ENCODE results near the gene ANKRD24.
A peak's percentile ranks its signal among the peaks of the same experiment; 100 is the strongest.

The ANKRD24 gene

GRCh38 chr19:4178990-4179389, 3.5 kb upstream of the ANKRD24 start:
- H2BK120ac ChIP-seq (ENCODE audit: low read depth, low read length) = no peak overlapping the region
- no CpG with 5 or more reads among the region's 18 CpGs for WGBS, 2 donors (ENCODE audit: extremely low coverage in 2 of 2, insufficient read length in 2 of 2, insufficient replicate concordance in 1 of 2)

DNA sequence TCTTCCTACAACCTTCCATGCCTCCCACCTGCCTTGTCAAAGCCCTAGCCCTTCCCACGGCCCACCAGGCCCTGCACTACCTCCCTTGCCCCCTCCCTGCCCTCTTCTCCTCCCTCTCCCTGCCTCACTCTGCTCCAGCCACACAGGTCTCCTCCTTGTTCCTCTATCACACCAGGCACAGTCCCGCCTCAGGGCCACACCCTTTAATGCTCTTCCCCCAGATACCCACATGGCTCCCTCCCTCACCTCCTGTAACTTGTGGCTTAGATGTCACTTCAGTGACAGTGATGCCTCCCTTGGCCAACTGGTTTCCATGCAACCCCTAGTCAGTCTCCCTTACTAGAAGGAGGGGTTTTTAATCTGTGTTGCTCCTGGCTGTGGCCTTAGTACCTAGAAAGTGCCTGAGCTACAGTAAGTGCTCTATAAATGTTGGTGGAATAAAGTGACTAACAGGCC, 1.4 kb upstream of the ANKRD24 start:
- Histone ChIP-seq H2AK5ac (ENCODE audit: low read depth, low read length) (no peak overlapping the region), H3K36me3 (replicated peaks in 1 of 2; ENCODE audit: control insufficient read depth in 2 of 2, insufficient read depth in 2 of 2, low read length in 2 of 2) (peaks cover 5 to 35% of the 10 kb centered on the region in 2 donors), H3K4me1 (ENCODE audit: control insufficient read depth in 2 of 2, insufficient read depth in 1 of 2, low read depth in 1 of 2, low read length in 2 of 2) (peaks cover 0 to 5% of the 10 kb centered on the region in 2 donors), H3K4me2 (ENCODE audit: insufficient read depth, low read length, poor library complexity, severe bottlenecking) (no peak overlapping the region), H3K79me1 (ENCODE audit: low read depth, low read length) (peaks cover 7% of the 10 kb centered on the region), H3K9ac (ENCODE audit: low read depth, low read length, poor library complexity) (no peak overlapping the region), H3K14ac (ENCODE audit: low read length) (no peak overlapping the region), H2BK5ac (ENCODE audit: low read length) (no peak overlapping the region), H3K4me3 (ENCODE audit: low read length in 2 of 2) (peak overlapping the region in 1 of 2 donors; percentile 88), H3K18ac (ENCODE audit: low read length) (no peak overlapping the region), H4K8ac (ENCODE audit: low read depth, low read length) (no peak overlapping the region), H3K27ac (replicated peaks; ENCODE audit: low read length) (no peak overlapping the region), H2BK15ac (ENCODE audit: low read length) (no peak overlapping the region), H3K9me3 (replicated peaks in 1 of 2; ENCODE audit: control insufficient read depth in 2 of 2, insufficient read depth in 1 of 2, low read depth in 1 of 2, low read length in 2 of 2) (no peaks in the 10 kb centered on the region), H3K4ac (ENCODE audit: low read length) (no peak overlapping the region), H2BK120ac (ENCODE audit: low read depth, low read length) (no peak overlapping the region), H3K23ac (ENCODE audit: low read depth, low read length, poor library complexity) (no peak overlapping the region), H2BK12ac (ENCODE audit: low read length) (no peak overlapping the region), H2AFZ (ENCODE audit: low read length) (no peak overlapping the region), H4K91ac (ENCODE audit: low read depth, low read length, poor library complexity) (no peak overlapping the region), H3K27me3 (ENCODE audit: control insufficient read depth in 3 of 3, insufficient read depth in 3 of 3, low read depth in 1 of 3, low read length in 3 of 3) (no peaks in the 10 kb centered on the region)
- no CpG with 5 or more reads among the region's 2 CpGs for WGBS, 2 donors (ENCODE audit: extremely low coverage in 2 of 2, insufficient read length in 2 of 2, insufficient replicate concordance in 1 of 2)
- DNase-seq (ENCODE audit: low spot score) = no peak

More at GRCh38 chr19:4178990-4179389, 3.5 kb upstream of the ANKRD24 start:
- no peak overlapping the region for H3K18ac ChIP-seq (ENCODE audit: low read length)
- H3K4ac ChIP-seq (ENCODE audit: low read length) = no peak overlapping the region
- H3K23ac ChIP-seq (ENCODE audit: low read depth, low read length, poor library complexity) = no peak overlapping the region
- H2BK15ac ChIP-seq (ENCODE audit: low read length) = no peak overlapping the region
- H3K4me3 ChIP-seq (ENCODE audit: low read length in 2 of 2) = no peak overlapping the region
- no peak overlapping the region for H3K14ac ChIP-seq (ENCODE audit: low read length)
- H2AK5ac ChIP-seq (ENCODE audit: low read depth, low read length) = no peak overlapping the region
- no peak for DNase-seq (ENCODE audit: low spot score)
- H3K9me3 ChIP-seq (replicated peaks in 1 of 2; ENCODE audit: control insufficient read depth in 2 of 2, insufficient read depth in 1 of 2, low read depth in 1 of 2, low read length in 2 of 2) = no peaks in the 10 kb centered on the region
- no peak overlapping the region for H2AFZ ChIP-seq (ENCODE audit: low read length)
- no peak overlapping the region for H2BK12ac ChIP-seq (ENCODE audit: low read length)
- peaks cover 7% of the 10 kb centered on the region for H3K79me1 ChIP-seq (ENCODE audit: low read depth, low read length)
- peaks cover 0 to 4% of the 10 kb centered on the region in 2 donors for H3K4me1 ChIP-seq (ENCODE audit: control insufficient read depth in 2 of 2, insufficient read depth in 1 of 2, low read depth in 1 of 2, low read length in 2 of 2)
- H3K27ac ChIP-seq (replicated peaks; ENCODE audit: low read length) = no peak overlapping the region
- no peak overlapping the region for H4K91ac ChIP-seq (ENCODE audit: low read depth, low read length, poor library complexity)
- H3K27me3 ChIP-seq (ENCODE audit: control insufficient read depth in 3 of 3, insufficient read depth in 3 of 3, low read depth in 1 of 3, low read length in 3 of 3) = no peaks in the 10 kb centered on the region
- no peak overlapping the region for H3K4me2 ChIP-seq (ENCODE audit: insufficient read depth, low read length, poor library complexity, severe bottlenecking)
- H3K9ac ChIP-seq (ENCODE audit: low read depth, low read length, poor library complexity) = no peak overlapping the region
- no peak overlapping the region for H2BK5ac ChIP-seq (ENCODE audit: low read length)
- no peak overlapping the region for H4K8ac ChIP-seq (ENCODE audit: low read depth, low read length)
- H3K36me3 ChIP-seq (replicated peaks in 1 of 2; ENCODE audit: control insufficient read depth in 2 of 2, insufficient read depth in 2 of 2, low read length in 2 of 2) = peaks cover 5 to 45% of the 10 kb centered on the region in 2 donors

DNA sequence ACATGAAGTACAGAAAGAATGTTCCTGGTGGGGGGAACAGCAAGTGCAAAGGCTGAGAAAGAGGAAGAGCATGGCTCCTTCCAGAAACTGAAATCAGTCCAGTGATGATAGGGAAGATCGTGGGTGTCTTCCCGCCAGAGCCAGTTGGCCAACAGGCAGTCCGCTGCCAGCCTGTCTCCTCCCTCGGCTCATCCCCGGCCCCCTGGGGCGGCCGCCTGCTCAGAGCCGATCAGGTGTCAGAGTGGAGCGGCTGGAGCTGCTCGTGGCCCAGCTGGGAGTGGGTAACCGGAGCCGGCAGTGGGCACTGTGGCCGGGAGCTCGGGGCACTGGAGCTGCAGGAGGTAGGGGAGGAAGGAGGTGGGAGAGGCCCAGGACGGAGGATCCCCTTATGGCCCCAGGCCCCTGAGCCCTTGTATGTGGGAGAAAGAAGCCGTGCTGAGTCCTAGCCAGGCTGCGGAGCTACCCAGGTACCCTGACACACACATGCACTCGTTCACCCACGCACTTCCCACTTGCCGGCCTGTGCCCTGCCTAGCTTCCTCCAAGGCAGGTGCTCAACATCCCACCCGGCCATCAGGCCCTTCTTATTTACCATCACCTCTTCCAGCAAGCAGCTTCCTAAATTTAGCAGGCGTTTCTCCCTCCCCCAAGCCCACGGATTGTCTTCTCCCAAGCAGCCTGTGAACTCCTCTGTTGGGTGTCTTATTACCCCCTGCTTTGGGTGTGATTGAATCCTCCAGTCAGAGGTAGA, 1.7 kb downstream of the ANKRD24 start:
- Histone ChIP-seq H3K18ac (ENCODE audit: low read length) (no peak overlapping the region), H3K14ac (ENCODE audit: low read length) (no peak overlapping the region), H3K36me3 (replicated peaks in 1 of 2; ENCODE audit: control insufficient read depth in 2 of 2, insufficient read depth in 2 of 2, low read length in 2 of 2) (peaks cover 5 to 17% of the 10 kb centered on the region in 2 donors), H4K91ac (ENCODE audit: low read depth, low read length, poor library complexity) (no peak overlapping the region), H2AFZ (ENCODE audit: low read length) (no peak overlapping the region), H3K4ac (ENCODE audit: low read length) (no peak overlapping the region), H2BK5ac (ENCODE audit: low read length) (no peak overlapping the region), H2BK120ac (ENCODE audit: low read depth, low read length) (no peak overlapping the region), H3K4me1 (ENCODE audit: control insufficient read depth in 2 of 2, insufficient read depth in 1 of 2, low read depth in 1 of 2, low read length in 2 of 2) (peaks cover 0 to 7% of the 10 kb centered on the region in 2 donors), H3K27ac (replicated peaks; ENCODE audit: low read length) (no peak overlapping the region), H2AK5ac (ENCODE audit: low read depth, low read length) (peak overlapping the region; percentile 25), H3K4me3 (ENCODE audit: low read length in 2 of 2) (no peak overlapping the region), H2BK15ac (ENCODE audit: low read length) (no peak overlapping the region), H3K27me3 (ENCODE audit: control insufficient read depth in 3 of 3, insufficient read depth in 3 of 3, low read depth in 1 of 3, low read length in 3 of 3) (no peaks in the 10 kb centered on the region), H3K23ac (ENCODE audit: low read depth, low read length, poor library complexity) (peak overlapping the region; percentile 16), H3K79me1 (ENCODE audit: low read depth, low read length) (peaks cover 7% of the 10 kb centered on the region), H4K8ac (ENCODE audit: low read depth, low read length) (no peak overlapping the region), H2BK12ac (ENCODE audit: low read length) (no peak overlapping the region), H3K4me2 (ENCODE audit: insufficient read depth, low read length, poor library complexity, severe bottlenecking) (no peak overlapping the region), H3K9me3 (replicated peaks in 1 of 2; ENCODE audit: control insufficient read depth in 2 of 2, insufficient read depth in 1 of 2, low read depth in 1 of 2, low read length in 2 of 2) (no peaks in the 10 kb centered on the region), H3K9ac (ENCODE audit: low read depth, low read length, poor library complexity) (no peak overlapping the region)
- no CpG with 5 or more reads among the region's 23 CpGs for WGBS, 2 donors (ENCODE audit: extremely low coverage in 2 of 2, insufficient read length in 2 of 2, insufficient replicate concordance in 1 of 2)
- no peak for DNase-seq (ENCODE audit: low spot score)

- no peak overlapping the region for H2BK12ac ChIP-seq (ENCODE audit: low read length)
- no peak overlapping the region for H3K14ac ChIP-seq (ENCODE audit: low read length)
- no peaks in the 10 kb centered on the region for H3K27me3 ChIP-seq (ENCODE audit: control insufficient read depth in 3 of 3, insufficient read depth in 3 of 3, low read depth in 1 of 3, low read length in 3 of 3)
- H4K91ac ChIP-seq (ENCODE audit: low read depth, low read length, poor library complexity) = no peak overlapping the region
- H3K36me3 ChIP-seq (replicated peaks in 1 of 2; ENCODE audit: control insufficient read depth in 2 of 2, insufficient read depth in 2 of 2, low read length in 2 of 2) = peaks cover 5 to 10% of the 10 kb centered on the region in 2 donors
- H3K23ac ChIP-seq (ENCODE audit: low read depth, low read length, poor library complexity) = no peak overlapping the region
- no peak overlapping the region for H3K9ac ChIP-seq (ENCODE audit: low read depth, low read length, poor library complexity)
- no peaks in the 10 kb centered on the region for H3K9me3 ChIP-seq (replicated peaks in 1 of 2; ENCODE audit: control insufficient read depth in 2 of 2, insufficient read depth in 1 of 2, low read depth in 1 of 2, low read length in 2 of 2)
- H3K79me1 ChIP-seq (ENCODE audit: low read depth, low read length) = peaks cover 7% of the 10 kb centered on the region
- no peak overlapping the region for H3K4me2 ChIP-seq (ENCODE audit: insufficient read depth, low read length, poor library complexity, severe bottlenecking)
- DNase-seq (ENCODE audit: low spot score) = no peak
- H3K4me1 ChIP-seq (ENCODE audit: control insufficient read depth in 2 of 2, insufficient read depth in 1 of 2, low read depth in 1 of 2, low read length in 2 of 2) = peaks cover 0 to 7% of the 10 kb centered on the region in 2 donors
- 100% methylated on average over 2 of the region's 2 CpGs; no CpG with 5 or more reads in 1 of the 2 donors for WGBS, 2 donors (ENCODE audit: extremely low coverage in 2 of 2, insufficient read length in 2 of 2, insufficient replicate concordance in 1 of 2)
- H2AK5ac ChIP-seq (ENCODE audit: low read depth, low read length) = no peak overlapping the region
- H3K27ac ChIP-seq (replicated peaks; ENCODE audit: low read length) = no peak overlapping the region
- H2BK15ac ChIP-seq (ENCODE audit: low read length) = no peak overlapping the region
- H3K4ac ChIP-seq (ENCODE audit: low read length) = no peak overlapping the region
- H3K4me3 ChIP-seq (ENCODE audit: low read length in 2 of 2) = no peak overlapping the region
- H2BK5ac ChIP-seq (ENCODE audit: low read length) = no peak overlapping the region
- H3K18ac ChIP-seq (ENCODE audit: low read length) = no peak overlapping the region
- H4K8ac ChIP-seq (ENCODE audit: low read depth, low read length) = no peak overlapping the region
- no peak overlapping the region for H2BK120ac ChIP-seq (ENCODE audit: low read depth, low read length)
- H2AFZ ChIP-seq (ENCODE audit: low read length) = no peak overlapping the region
Observed at GRCh38 chr19:4184718-4185352, 2.3 kb downstream of the ANKRD24 start.

Data from neuronal stem cell (in vitro differentiated cells).